Astrocyte (in vitro differentiated cells and primary cell): ENCODE data around the gene PBX1. TPM values are rescaled to one million over a fixed set of nuclear protein-coding genes. Genes with fewer than 3 reads are reported as not detected.

ENCODE experiments used
- DNase-seq: peaks from one replicate; pipeline ENCODE4 v3.0.0-alpha.2; 2010; ENCODE audit warnings: low read depth
- FAIRE-seq: peaks from 2 replicates; lab custom pipeline; 2011; peaks lifted over from hg19 to GRCh38; lab: Jason Lieb, UNC
- H2AFZ ChIP-seq: 2 replicates; pipeline ENCODE4 v1.6.0; 2012; ENCODE audit warnings: low read depth, low read length, inconsistent platforms
- H3K27ac ChIP-seq: 2 replicates; pipeline ENCODE4 v1.5.1; 2011; ENCODE audit warnings: low read depth, low read length, inconsistent platforms
- H3K27me3 ChIP-seq: 2 replicates; pipeline ENCODE4 v1.6.0; 2011; ENCODE audit warnings: low read length, inconsistent platforms; ENCODE audit not compliant: insufficient read depth
- H3K36me3 ChIP-seq: 2 replicates; pipeline ENCODE4 v1.5.1; 2011; ENCODE audit warnings: low read length, inconsistent platforms; ENCODE audit not compliant: insufficient read depth
- H3K4me1 ChIP-seq: 2 replicates; pipeline ENCODE4 v1.5.1; 2011; ENCODE audit warnings: low read length, inconsistent platforms; ENCODE audit not compliant: insufficient read depth
- H3K4me2 ChIP-seq: 2 replicates; pipeline ENCODE4 v1.6.0; 2012; ENCODE audit warnings: low read length, inconsistent platforms
- H3K4me3 ChIP-seq: 2 replicates; pipeline ENCODE4 v1.5.1; 2011; ENCODE audit warnings: low read depth, mild to moderate bottlenecking, low read length, inconsistent platforms; ENCODE audit not compliant: insufficient read depth
- H3K79me2 ChIP-seq: 2 replicates; pipeline ENCODE4 v1.6.0; 2012; ENCODE audit warnings: mild to moderate bottlenecking, low read length, inconsistent platforms; ENCODE audit not compliant: insufficient read depth
- H3K9ac ChIP-seq: 2 replicates; pipeline ENCODE4 v1.6.0; 2012; ENCODE audit warnings: mild to moderate bottlenecking, low read length, inconsistent platforms
- H3K9me3 ChIP-seq: 2 replicates; pipeline ENCODE4 v1.5.1; 2012; ENCODE audit warnings: low read depth, mild to moderate bottlenecking, low read length, inconsistent platforms; ENCODE audit not compliant: insufficient read depth
- H4K20me1 ChIP-seq: 2 replicates; pipeline ENCODE4 v1.6.0; 2012; ENCODE audit warnings: low read length, inconsistent platforms; ENCODE audit not compliant: insufficient read depth
- H3K27ac Mint-ChIP-seq: one replicate; pipeline ENCODE4 v1.8.0; 2021; ENCODE audit warnings: mild to moderate bottlenecking, mixed read lengths; ENCODE audit not compliant: unreplicated experiment
- H3K27me3 Mint-ChIP-seq: one replicate; pipeline ENCODE4 v1.8.0; 2021; ENCODE audit warnings: low read depth, mixed read lengths; ENCODE audit not compliant: unreplicated experiment
- H3K36me3 Mint-ChIP-seq: one replicate; pipeline ENCODE4 v1.8.0; 2021; ENCODE audit warnings: low read depth, mixed read lengths; ENCODE audit not compliant: unreplicated experiment
- H3K4me1 Mint-ChIP-seq: one replicate; pipeline ENCODE4 v1.8.0; 2021; ENCODE audit warnings: low read depth, mixed read lengths; ENCODE audit not compliant: unreplicated experiment
- H3K4me3 Mint-ChIP-seq: one replicate; pipeline ENCODE4 v1.8.0; 2021; ENCODE audit warnings: mild to moderate bottlenecking, moderate library complexity, mixed read lengths; ENCODE audit not compliant: unreplicated experiment
- H3K9me3 Mint-ChIP-seq: one replicate; pipeline ENCODE4 v1.8.0; 2021; ENCODE audit warnings: mild to moderate bottlenecking, mixed read lengths; ENCODE audit not compliant: unreplicated experiment
- CTCF ChIP-seq: IDR thresholded peaks from 2 replicates; pipeline ENCODE4 v1.5.1; 2011; ENCODE audit warnings: low read depth, mild to moderate bottlenecking, inconsistent platforms, low read length, moderate library complexity; ENCODE audit not compliant: insufficient read depth
- EZH2 ChIP-seq: IDR thresholded peaks from 2 replicates; pipeline ENCODE4 v1.6.1; 2012; ENCODE audit warnings: mild to moderate bottlenecking, low read length, inconsistent platforms; ENCODE audit not compliant: insufficient read depth
- total RNA-seq: library from RNA; stranded (reverse); gene quantifications from 2 replicates; pipeline ENCODE4 v1.2.1, GENCODE V29; 2021

PBX1 gene
- total RNA-seq, 1 donor from 2014 or later, result 37.2 TPM

- Histone ChIP-seq H3K4me2 (no peak overlapping the region), H3K4me1 (peaks cover 29% of the 10 kb centered on the region), H3K4me3 (no peak overlapping the region), H3K36me3 (no peaks in the 10 kb centered on the region), H3K79me2 (peaks cover 3% of the 10 kb centered on the region), H3K9ac (no peak overlapping the region), H3K27me3 (no peaks in the 10 kb centered on the region), H3K9me3 (no peaks in the 10 kb centered on the region), H3K27ac (no peak overlapping the region), H4K20me1 (no peaks in the 10 kb centered on the region), H2AFZ (no peak overlapping the region)
- FAIRE-seq (no peak), DNase-seq (no peak)
- no peak for TF ChIP-seq EZH2
- no peak for TF ChIP-seq CTCF
- no peaks in the 10 kb centered on the region for H3K27me3 Mint-ChIP-seq
- H3K4me1 Mint-ChIP-seq, result peaks cover 37% of the 10 kb centered on the region
- no peaks in the 10 kb centered on the region for H3K9me3 Mint-ChIP-seq
- no peaks in the 10 kb centered on the region for H3K36me3 Mint-ChIP-seq
- H3K4me3 Mint-ChIP-seq, result no peak overlapping the region
- H3K27ac Mint-ChIP-seq, result no peak overlapping the region
Observed at GRCh38 chr1:164703960-164704411, 145.0 kb downstream of the PBX1 start.

DNA sequence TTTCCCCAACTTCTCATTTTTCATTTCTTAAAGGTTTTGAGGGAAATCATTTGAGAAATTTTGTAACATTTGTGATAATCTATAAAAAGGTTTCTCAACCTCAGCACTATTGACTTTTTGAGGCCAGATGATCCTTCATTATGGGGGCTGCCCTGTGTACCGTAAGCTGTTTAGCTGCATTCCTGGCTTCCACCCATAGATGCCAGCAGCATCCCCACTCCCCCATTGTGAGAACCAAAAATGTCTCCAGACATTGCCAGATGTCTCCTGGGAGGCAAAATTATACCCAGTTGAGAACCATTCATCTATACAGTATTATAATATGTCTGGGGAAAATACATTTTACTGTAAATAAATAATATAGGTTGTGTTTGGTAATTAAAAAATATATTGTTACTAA is 146.0 kb downstream of the PBX1 start:
- TF ChIP-seq EZH2, result no peak
- no peak for TF ChIP-seq CTCF
- H3K4me1 ChIP-seq, result peaks cover 29% of the 10 kb centered on the region
- H3K4me2 ChIP-seq, result no peak overlapping the region
- no peak overlapping the region for H3K9ac ChIP-seq
- no peak for FAIRE-seq
- H3K36me3 ChIP-seq, result no peaks in the 10 kb centered on the region
- no peak overlapping the region for H3K4me3 Mint-ChIP-seq
- H3K27ac ChIP-seq, result no peak overlapping the region
- no peaks in the 10 kb centered on the region for H3K27me3 Mint-ChIP-seq
- DNase-seq, result no peak
- no peaks in the 10 kb centered on the region for H3K9me3 Mint-ChIP-seq
- no peaks in the 10 kb centered on the region for H3K9me3 ChIP-seq
- H3K4me1 Mint-ChIP-seq, result peaks cover 37% of the 10 kb centered on the region
- no peak overlapping the region for H3K4me3 ChIP-seq
- peaks cover 3% of the 10 kb centered on the region for H3K79me2 ChIP-seq
- H3K36me3 Mint-ChIP-seq, result no peaks in the 10 kb centered on the region
- no peak overlapping the region for H2AFZ ChIP-seq
- no peak overlapping the region for H3K27ac Mint-ChIP-seq
- no peaks in the 10 kb centered on the region for H4K20me1 ChIP-seq
- H3K27me3 ChIP-seq, result no peaks in the 10 kb centered on the region

DNA sequence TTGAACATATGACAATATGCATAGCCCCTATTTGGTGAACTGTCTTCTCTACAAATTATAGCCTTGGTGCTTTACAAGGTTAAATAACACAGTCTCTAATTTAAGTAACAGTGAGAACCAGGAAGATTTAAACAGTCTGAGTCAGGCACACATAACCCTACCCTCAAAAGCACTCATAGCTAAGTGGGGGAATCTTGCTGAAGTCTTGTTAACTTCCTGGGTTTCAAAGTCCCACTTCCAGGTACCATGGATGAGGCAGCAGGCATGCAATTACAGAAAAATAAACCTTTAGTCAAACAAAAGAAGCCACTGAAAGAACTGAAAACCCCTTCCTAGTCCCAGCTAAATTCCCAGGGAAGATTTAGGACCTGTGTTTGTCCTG is 147.6 kb downstream of the PBX1 start:
- no peaks in the 10 kb centered on the region for H3K27me3 Mint-ChIP-seq
- Histone ChIP-seq H3K27ac (peak overlapping the region; percentile 60), H3K9me3 (no peaks in the 10 kb centered on the region), H3K79me2 (no peaks in the 10 kb centered on the region), H3K9ac (peak overlapping the region; percentile 7), H3K36me3 (no peaks in the 10 kb centered on the region), H4K20me1 (no peaks in the 10 kb centered on the region), H3K4me3 (no peak overlapping the region), H3K4me2 (peak overlapping the region; percentile 65), H3K4me1 (peaks cover 29% of the 10 kb centered on the region), H2AFZ (no peak overlapping the region), H3K27me3 (no peaks in the 10 kb centered on the region)
- H3K9me3 Mint-ChIP-seq, result no peaks in the 10 kb centered on the region
- TF ChIP-seq EZH2 (no peak), CTCF (no peak)
- FAIRE-seq, result peak; percentile 23
- peaks cover 32% of the 10 kb centered on the region for H3K4me1 Mint-ChIP-seq
- H3K36me3 Mint-ChIP-seq, result peaks cover 3% of the 10 kb centered on the region
- H3K4me3 Mint-ChIP-seq, result no peak overlapping the region
- H3K27ac Mint-ChIP-seq, result peak overlapping the region; percentile 96
- peak; percentile 41 for DNase-seq
